KBM-7 (cell line): ENCODE results near the gene FRYL.
A peak's percentile ranks its signal among the peaks of the same experiment; 100 is the strongest.
"Not testable (repeated sequence)": the region's sequence is repeated elsewhere in the genome, so short reads cannot be mapped to it uniquely, and the experiment has no call there.

Source experiments
- DNase-seq: peaks from one replicate; pipeline ENCODE4 v3.0.0-alpha.2; 2015
- in situ Hi-C: fragments of 300-500 bp; cut with MboI; formaldehyde crosslinking; loops from 2 replicates; pipeline ENCODE4 v1.14.3; 2020; ENCODE audit warnings: low sequenced_read_pairs, low pct_unique_long_range_greater_than_20kb, mixed read lengths

The FRYL gene

GRCh38 chr4:48779998-48780864 lies at the start of gene FRYL:
Gene FRYL, minus strand, starts transcription at chr4:48780279. Its CDS starts 145,869 bp downstream, at chr4:48634410.
- DNase-seq = peak; percentile 100
- in situ Hi-C loops = no loop called here

GRCh38 chr4:48827622-48828021 lies 47.5 kb upstream of the FRYL start:
- in situ Hi-C loops = no loop called here
- no peak for DNase-seq

DNA sequence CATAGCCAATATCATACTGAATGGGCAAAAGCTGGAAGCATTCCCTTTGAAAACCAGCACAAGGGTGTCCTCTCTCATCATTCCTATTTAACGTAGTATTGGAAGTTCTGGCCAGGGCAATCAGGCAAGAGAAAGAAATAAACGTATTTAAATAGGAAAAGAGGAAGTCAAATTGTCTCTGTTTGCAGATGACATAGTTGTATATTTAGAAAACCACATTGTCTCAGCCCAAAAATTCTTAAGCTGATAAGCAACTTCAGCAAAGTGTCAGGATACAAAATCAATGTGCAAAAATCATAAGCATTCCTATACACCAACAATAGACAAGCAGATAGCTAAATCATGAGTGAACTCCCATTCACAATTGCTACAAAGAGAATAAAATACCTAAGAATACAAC lies 41.4 kb upstream of the FRYL start:
- in situ Hi-C loops = not testable (repeated sequence)
- peak; percentile 43 for DNase-seq

- in situ Hi-C loops = no loop called here
- DNase-seq = no peak
These were observed 36.9 kb upstream of the FRYL start for GRCh38 chr4:48816971-48817370.

DNA sequence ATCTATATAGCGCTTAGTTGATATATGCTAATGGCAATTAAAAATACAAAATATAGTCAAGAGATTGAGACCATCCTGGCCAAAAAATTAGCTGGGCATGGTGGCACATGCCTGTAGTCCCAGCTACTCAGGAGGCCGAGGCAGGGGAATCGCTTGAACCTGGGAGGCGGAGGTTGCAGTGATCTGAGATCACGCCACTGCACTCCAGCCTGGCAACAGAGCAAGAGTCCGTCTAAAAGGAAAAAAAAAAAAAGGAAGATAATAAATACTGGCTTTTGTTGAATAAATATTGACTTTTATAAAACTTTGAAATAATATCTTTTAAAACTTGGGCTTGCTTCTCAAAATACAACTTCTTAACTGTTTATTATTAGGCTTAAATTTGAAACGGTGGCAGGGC lies 36.2 kb upstream of the FRYL start:
- in situ Hi-C loops, DNase-seq: not testable (repeated sequence)

- DNase-seq = no peak
- in situ Hi-C loops = no loop called here
These were observed 35.4 kb upstream of the FRYL start for GRCh38 chr4:48815483-48815882.

DNA sequence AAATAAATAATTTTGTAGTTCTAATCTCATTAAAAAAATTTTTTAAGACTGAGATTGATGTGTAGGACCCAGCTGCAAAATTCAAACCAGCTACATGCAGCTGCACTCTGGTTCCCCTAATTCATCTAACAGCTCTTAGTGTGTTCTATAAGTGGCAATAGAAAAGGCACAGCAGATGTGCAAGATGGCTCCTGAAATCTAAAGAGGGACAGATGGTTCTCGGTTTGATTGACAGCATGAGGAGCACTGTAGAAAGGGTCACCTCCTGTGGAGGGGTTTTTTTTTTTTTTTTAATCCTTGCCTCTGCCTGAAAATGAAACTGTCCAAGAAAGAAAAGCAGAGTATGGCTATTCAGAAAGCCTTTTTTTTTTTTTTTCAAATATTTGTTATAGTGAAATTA lies 33.9 kb upstream of the FRYL start:
- in situ Hi-C loops = no loop called here
- no peak for DNase-seq

GRCh38 chr4:48812866-48813265 lies 32.8 kb upstream of the FRYL start:
- DNase-seq = no peak
- in situ Hi-C loops = no loop called here

DNA sequence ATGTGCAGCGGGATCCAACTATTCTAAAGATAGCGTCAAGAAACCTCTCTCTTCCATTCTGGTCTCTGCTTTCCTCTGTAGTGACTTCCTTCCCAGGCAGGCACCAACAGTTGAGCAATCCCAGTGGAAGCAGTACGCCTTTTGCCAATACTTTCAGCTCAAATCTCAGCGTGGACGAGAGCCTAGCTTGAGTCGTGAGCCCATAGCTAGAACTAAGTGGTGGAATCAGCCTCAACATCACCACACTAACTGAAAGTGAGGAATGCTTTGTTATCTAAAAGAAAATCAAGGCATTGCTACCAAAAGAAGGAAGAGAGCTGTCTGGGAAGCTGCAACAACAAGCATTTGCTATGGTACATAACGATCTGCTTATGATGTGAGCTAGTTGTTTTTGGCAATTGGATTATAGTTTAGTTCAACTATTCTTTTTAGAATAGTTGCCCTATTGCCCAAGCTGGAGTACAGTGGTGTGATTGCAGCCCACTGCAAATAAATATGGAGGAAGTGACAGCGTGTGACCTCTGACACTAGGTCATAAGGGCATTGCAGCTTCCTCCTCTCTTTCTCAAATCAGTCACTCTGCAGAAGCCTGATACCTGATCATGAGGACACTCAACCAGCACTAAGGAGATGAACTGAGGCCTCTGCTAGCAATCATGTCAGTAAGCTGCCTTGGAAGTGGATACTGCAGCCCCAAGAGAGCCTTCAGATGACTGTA lies 24.7 kb upstream of the FRYL start:
- no peak for DNase-seq
- in situ Hi-C loops = no loop called here

- DNase-seq = no peak
- in situ Hi-C loops = no loop called here
These were observed 21.1 kb upstream of the FRYL start for GRCh38 chr4:48801016-48801715.

DNA sequence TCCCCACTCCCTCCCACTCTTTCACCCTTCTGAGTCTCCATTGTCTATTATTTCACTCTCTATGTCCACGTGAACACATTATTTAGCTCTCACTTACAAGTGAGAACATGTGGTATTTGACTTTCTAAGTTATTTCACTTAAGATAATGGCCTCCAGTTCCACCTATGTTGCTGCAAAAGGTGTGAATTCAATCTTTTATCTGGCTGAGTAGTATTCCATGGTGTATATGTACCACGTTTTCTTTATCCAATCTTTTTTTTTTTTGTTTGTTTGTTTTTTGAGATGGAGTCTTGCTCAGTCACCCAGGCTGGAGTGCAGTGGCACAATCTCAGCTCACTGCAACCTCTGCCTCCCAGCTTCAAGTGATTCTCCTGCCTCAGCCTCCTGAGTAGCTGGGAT lies 20.1 kb upstream of the FRYL start:
- DNase-seq, in situ Hi-C loops: not testable (repeated sequence)

GRCh38 chr4:48799157-48799556 lies 19.1 kb upstream of the FRYL start:
- peak; percentile 73 for DNase-seq
- in situ Hi-C loops = no loop called here

- in situ Hi-C loops = no loop called here
- no peak for DNase-seq
These were observed 18.0 kb upstream of the FRYL start for GRCh38 chr4:48798117-48798516.

GRCh38 chr4:48796927-48797679 lies 17.0 kb upstream of the FRYL start:
- in situ Hi-C loops = no loop called here
- DNase-seq = no peak

DNA sequence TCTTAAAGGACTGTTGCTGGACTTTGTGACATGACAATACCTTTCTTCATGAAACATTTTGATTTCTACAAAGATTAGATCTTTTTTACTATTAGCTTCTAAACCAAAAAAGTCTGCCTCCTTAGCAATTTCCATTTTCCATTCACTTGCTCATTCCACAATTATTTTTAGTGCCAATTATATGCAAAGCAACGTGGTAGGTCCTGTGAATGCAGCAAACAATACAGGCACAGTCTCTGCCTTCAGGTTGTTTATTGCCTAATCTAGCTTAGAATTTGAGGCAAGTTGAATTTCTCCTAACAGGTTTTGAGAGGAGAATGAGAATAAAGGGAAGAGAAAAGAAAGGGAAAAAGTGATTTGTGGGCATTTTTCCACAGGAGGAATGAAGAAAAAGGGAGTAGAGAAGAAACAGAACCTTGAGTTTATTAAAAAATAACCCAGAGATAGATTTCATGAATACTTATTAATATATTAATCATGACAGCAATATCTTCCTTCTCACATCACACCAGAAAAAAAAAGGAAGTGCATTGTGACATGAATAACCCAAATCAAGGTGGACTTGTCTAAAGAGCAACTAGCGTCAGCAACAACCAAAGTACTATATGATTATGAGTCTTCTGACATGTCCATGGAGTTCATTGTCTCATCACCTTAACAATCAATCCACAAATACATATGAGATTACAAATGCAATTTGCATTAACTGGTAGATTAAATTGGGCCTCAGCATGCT lies 16.3 kb upstream of the FRYL start:
- in situ Hi-C loops = no loop called here
- no peak for DNase-seq

DNA sequence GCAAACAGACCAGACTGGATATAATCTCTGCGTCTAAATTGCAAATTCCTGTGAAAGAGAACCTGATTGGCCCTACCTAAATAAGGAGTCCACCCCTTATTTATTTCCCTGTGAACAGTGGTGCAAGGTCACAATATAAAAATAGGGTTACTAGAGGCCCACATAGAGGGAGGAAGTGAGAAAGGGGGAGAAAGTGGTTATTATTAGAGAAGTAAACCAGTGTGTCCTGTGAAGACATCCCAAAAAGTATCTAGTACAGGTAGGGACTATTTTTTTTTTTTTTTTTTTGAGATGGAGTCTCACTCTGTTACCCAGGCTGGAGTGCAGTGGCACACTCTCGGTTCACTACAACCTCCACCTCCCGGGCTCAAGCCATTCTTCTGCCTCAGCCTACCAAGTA lies 15.0 kb upstream of the FRYL start:
- DNase-seq = no peak
- in situ Hi-C loops = no loop called here

DNA sequence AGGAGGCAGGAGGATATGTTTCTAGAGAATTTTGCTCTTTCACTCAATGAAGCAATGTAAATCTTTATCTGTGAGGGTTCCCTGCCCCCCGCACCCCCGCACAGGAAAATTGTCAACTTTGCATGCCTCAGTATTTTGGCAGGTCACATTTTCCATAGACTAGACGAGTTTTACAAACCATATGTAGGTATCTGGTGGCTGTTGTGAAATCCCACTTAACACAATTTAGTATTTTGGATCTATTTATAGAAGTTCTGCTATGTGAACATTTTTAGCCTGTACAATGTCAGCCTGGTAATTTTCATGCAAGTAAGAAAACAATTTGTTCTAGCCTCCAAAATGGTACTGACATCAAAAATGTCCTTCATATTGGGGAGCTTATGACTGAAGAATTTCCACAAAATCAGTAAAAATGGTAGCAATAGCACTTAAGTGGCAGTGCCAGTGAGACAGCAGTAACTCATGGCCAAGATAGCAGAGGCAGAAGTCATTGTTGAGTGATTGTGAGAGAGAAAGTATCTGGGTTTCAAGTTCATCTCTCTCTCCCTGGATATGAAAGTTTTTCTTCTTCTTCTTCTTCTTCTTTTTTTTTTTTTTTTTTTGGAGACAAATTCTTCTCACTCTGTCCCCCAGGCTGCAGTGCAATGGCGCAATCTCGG lies 12.4 kb upstream of the FRYL start:
- in situ Hi-C loops = no loop called here
- DNase-seq = peak; percentile 42

DNA sequence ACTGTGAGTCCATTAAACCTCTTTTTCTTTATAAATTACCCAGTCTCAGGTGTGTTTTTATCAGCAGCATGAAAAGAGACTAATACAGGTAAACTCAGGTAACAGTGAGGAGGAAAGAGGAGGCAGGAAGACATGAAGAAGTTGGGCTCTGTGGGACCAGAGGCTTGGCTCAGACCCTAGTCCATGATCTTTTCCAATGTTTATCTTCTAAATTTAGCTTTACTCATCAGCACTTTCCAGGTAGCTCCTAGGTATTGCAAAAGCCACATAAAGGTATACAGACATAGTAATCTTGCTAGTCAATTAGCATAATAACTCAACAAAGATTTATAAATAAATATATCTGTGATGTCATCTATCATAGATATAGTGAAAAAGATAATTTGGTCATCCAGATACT lies 11.2 kb upstream of the FRYL start:
- in situ Hi-C loops = no loop called here
- DNase-seq = no peak
